OCI-LY3 (cell line): Measurements from ENCODE around the gene XRCC5.

ENCODE experiments used
- CTCF ChIP-seq: fragments of 200-600, 300-600 bp; sonication (generic); IDR thresholded peaks from 2 replicates; pipeline ENCODE4 v1.5.1; 2014; ENCODE audit warnings: antibody characterized with exemption, low read length, low read depth
- EZH2phosphoT487 ChIP-seq: fragments of 200-600 bp; shearing (Covaris generic); IDR thresholded peaks from 2 replicates; pipeline ENCODE4 v1.6.1; 2018; ENCODE audit warnings: antibody characterized with exemption, mixed run types, low read depth

GRCh38 chr2:216233281-216233995, 124.3 kb downstream of the XRCC5 start:
- TF ChIP-seq EZH2phosphoT487 (no peak), CTCF (no peak)
